Heart left ventricle (tissue), 13 donors: ENCODE data around the gene EMD.

Source experiments
- POLR2A ChIP-seq, 2 donors: fragments of 450-650 bp; IDR thresholded peaks; one replicate each; pipeline ENCODE4 v1.6.1; 2017; ENCODE audit warnings: antibody characterized with exemption in 2 of 2, mild to moderate bottlenecking in 2 of 2, moderate library complexity in 2 of 2
- TF ChIP-seq, protein P1 (sequence below), 12 donors: fragments of 200-600 bp; sonication (generic) in 4 of 12; IDR thresholded peaks; one replicate each; pipeline versions ENCODE4 v1.5.0 to v1.8.0; 2018 to 2022; ENCODE audit warnings: antibody characterized with exemption in 12 of 12, mild to moderate bottlenecking in 5 of 12
- donor health status: ischemic (EF 13 %, LVEDD 7.1; RV severe dilation, severe dysfunction).
- donor health status: DM: no; HTN: yes; CAD: no.
- donor health status: DM: no; HTN: no; CAD: no.
- donor health status: ischemic (EF 25% LVEDD 6.9; RV normal size, moderate dysfunction).
- donor health status: ischemic (EF 25% LVEDD 5.7; RV mildly dilated, moderate dysfunction).
- donor health status: ischemic (EF 35%, LVEDD 5.7; RV mildly dilated, moderate dysfunction).
- donor health status: nonischemic (EF 11% LVEDD 7.7; RV severe dilation, severe dysfunction).
- donor health status: DM: yes; HTN: yes; CAD: no.
- donor health status: PGD.
- donor health status: ischemic (EF 29% LVEDD 5.4; RV normal size, mild dysfunction).
- donor health status: nonischemic (EF 23%, LVEDD 6.1; RV moderate dilation, normal function).

DNA sequence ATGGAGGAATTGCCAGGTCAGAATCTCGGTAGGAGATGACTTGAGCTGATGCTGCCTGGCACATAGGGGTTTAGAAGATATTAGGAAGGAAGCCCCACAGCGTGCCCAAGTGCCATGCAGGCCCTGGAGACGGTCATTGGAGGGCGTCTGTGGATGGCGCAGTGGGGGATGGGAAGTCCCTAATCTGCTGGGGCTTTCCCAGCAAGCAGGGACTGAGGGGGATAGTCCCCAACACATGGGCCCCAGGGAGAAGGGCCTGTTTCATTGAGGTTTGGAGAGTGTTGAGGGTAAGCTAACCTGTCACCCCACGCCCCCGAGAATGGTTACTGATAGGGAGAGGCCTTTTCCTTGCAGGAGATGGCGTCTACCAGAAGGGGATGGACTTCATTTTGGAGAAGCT, 40.1 kb downstream of the EMD start:
- TF ChIP-seq, protein P1, sequence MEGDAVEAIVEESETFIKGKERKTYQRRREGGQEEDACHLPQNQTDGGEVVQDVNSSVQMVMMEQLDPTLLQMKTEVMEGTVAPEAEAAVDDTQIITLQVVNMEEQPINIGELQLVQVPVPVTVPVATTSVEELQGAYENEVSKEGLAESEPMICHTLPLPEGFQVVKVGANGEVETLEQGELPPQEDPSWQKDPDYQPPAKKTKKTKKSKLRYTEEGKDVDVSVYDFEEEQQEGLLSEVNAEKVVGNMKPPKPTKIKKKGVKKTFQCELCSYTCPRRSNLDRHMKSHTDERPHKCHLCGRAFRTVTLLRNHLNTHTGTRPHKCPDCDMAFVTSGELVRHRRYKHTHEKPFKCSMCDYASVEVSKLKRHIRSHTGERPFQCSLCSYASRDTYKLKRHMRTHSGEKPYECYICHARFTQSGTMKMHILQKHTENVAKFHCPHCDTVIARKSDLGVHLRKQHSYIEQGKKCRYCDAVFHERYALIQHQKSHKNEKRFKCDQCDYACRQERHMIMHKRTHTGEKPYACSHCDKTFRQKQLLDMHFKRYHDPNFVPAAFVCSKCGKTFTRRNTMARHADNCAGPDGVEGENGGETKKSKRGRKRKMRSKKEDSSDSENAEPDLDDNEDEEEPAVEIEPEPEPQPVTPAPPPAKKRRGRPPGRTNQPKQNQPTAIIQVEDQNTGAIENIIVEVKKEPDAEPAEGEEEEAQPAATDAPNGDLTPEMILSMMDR (IDR thresholded peaks at IDR 0.05), result no peak
- no peak for TF ChIP-seq POLR2A (IDR thresholded peaks at IDR 0.05)
